Measurements from ENCODE around the gene PYGM. TPM values are rescaled to one million over a fixed set of nuclear protein-coding genes. Genes with fewer than 3 reads are reported as not detected.

Gene PYGM
- total and polyA plus RNA-seq, 2 donors (not counting 1 experiment from before 2014, with no cell fraction given), result 0.50 to 1.9 TPM

GRCh38 chr11:64753019-64753379 lies 6.8 kb downstream of the PYGM start:
- Histone ChIP-seq H4K20me1 (ENCODE audit: control insufficient read depth, extremely low read depth, insufficient read depth, low read length) (no peaks in the 10 kb centered on the region), H3K4me1 (ENCODE audit: control insufficient read depth, extremely low read depth, insufficient read depth, low read length) (no peaks in the 10 kb centered on the region), H3K4me3 (replicated peaks in 1 of 4; ENCODE audit: control extremely low read depth in 1 of 4, insufficient read depth in 1 of 4, low read depth in 3 of 4, low read length in 4 of 4) (no peak overlapping the region), H2AFZ (ENCODE audit: low read length) (no peak overlapping the region), H3K36me3 (ENCODE audit: control insufficient read depth, insufficient read depth, low read length) (no peaks in the 10 kb centered on the region), H3K9ac (ENCODE audit: insufficient read depth, low read length) (no peak overlapping the region), H3K27me3 (ENCODE audit: control insufficient read depth, insufficient read depth, low read length) (no peaks in the 10 kb centered on the region), H3K4me2 (ENCODE audit: extremely low read depth, insufficient read depth, low read length) (no peak overlapping the region), H3K79me2 (ENCODE audit: control insufficient read depth, insufficient read depth, low read length) (no peaks in the 10 kb centered on the region), H3K27ac (ENCODE audit: insufficient read depth, low read length) (no peak overlapping the region), H3K9me3 (ENCODE audit: control insufficient read depth, insufficient read depth, low read depth, low read length) (no peaks in the 10 kb centered on the region)
- DNase-seq (ENCODE audit: low read depth in 2 of 2), result no peak
- TF ChIP-seq, protein P1, sequence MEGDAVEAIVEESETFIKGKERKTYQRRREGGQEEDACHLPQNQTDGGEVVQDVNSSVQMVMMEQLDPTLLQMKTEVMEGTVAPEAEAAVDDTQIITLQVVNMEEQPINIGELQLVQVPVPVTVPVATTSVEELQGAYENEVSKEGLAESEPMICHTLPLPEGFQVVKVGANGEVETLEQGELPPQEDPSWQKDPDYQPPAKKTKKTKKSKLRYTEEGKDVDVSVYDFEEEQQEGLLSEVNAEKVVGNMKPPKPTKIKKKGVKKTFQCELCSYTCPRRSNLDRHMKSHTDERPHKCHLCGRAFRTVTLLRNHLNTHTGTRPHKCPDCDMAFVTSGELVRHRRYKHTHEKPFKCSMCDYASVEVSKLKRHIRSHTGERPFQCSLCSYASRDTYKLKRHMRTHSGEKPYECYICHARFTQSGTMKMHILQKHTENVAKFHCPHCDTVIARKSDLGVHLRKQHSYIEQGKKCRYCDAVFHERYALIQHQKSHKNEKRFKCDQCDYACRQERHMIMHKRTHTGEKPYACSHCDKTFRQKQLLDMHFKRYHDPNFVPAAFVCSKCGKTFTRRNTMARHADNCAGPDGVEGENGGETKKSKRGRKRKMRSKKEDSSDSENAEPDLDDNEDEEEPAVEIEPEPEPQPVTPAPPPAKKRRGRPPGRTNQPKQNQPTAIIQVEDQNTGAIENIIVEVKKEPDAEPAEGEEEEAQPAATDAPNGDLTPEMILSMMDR (conservative IDR thresholded peaks at IDR 0.05 in 1 of 2, IDR thresholded peaks at IDR 0.05 in 1 of 2; ENCODE audit: low read depth in 1 of 2, low read length in 2 of 2), result no peak
- no peak for TF ChIP-seq EZH2 (IDR thresholded peaks at IDR 0.05; ENCODE audit: low read length, missing control alignments)

GRCh38 chr11:64752175-64752970 lies 7.4 kb downstream of the PYGM start:
- Histone ChIP-seq H3K27ac (ENCODE audit: insufficient read depth, low read length) (no peak overlapping the region), H3K9ac (ENCODE audit: insufficient read depth, low read length) (no peak overlapping the region), H3K4me2 (ENCODE audit: extremely low read depth, insufficient read depth, low read length) (no peak overlapping the region), H3K36me3 (ENCODE audit: control insufficient read depth, insufficient read depth, low read length) (no peaks in the 10 kb centered on the region), H3K27me3 (ENCODE audit: control insufficient read depth, insufficient read depth, low read length) (no peaks in the 10 kb centered on the region), H3K9me3 (ENCODE audit: control insufficient read depth, insufficient read depth, low read depth, low read length) (no peaks in the 10 kb centered on the region), H2AFZ (ENCODE audit: low read length) (no peak overlapping the region), H3K79me2 (ENCODE audit: control insufficient read depth, insufficient read depth, low read length) (no peaks in the 10 kb centered on the region), H4K20me1 (ENCODE audit: control insufficient read depth, extremely low read depth, insufficient read depth, low read length) (no peaks in the 10 kb centered on the region), H3K4me1 (ENCODE audit: control insufficient read depth, extremely low read depth, insufficient read depth, low read length) (no peaks in the 10 kb centered on the region), H3K4me3 (replicated peaks in 1 of 4; ENCODE audit: control extremely low read depth in 1 of 4, insufficient read depth in 1 of 4, low read depth in 3 of 4, low read length in 4 of 4) (no peak overlapping the region)
- TF ChIP-seq, protein P1 (conservative IDR thresholded peaks at IDR 0.05 in 1 of 2, IDR thresholded peaks at IDR 0.05 in 1 of 2; ENCODE audit: low read depth in 1 of 2, low read length in 2 of 2), result no peak
- TF ChIP-seq EZH2 (IDR thresholded peaks at IDR 0.05; ENCODE audit: low read length, missing control alignments), result no peak
- no peak for DNase-seq (ENCODE audit: low read depth in 2 of 2)

GRCh38 chr11:64751580-64751979 lies 8.2 kb downstream of the PYGM start:
- Histone ChIP-seq H4K20me1 (ENCODE audit: control insufficient read depth, extremely low read depth, insufficient read depth, low read length) (no peaks in the 10 kb centered on the region), H3K27me3 (ENCODE audit: control insufficient read depth, insufficient read depth, low read length) (no peaks in the 10 kb centered on the region), H3K79me2 (ENCODE audit: control insufficient read depth, insufficient read depth, low read length) (no peaks in the 10 kb centered on the region), H3K9me3 (ENCODE audit: control insufficient read depth, insufficient read depth, low read depth, low read length) (no peaks in the 10 kb centered on the region), H3K27ac (ENCODE audit: insufficient read depth, low read length) (no peak overlapping the region), H3K4me3 (replicated peaks in 1 of 4; ENCODE audit: control extremely low read depth in 1 of 4, insufficient read depth in 1 of 4, low read depth in 3 of 4, low read length in 4 of 4) (no peak overlapping the region), H3K4me2 (ENCODE audit: extremely low read depth, insufficient read depth, low read length) (no peak overlapping the region), H3K9ac (ENCODE audit: insufficient read depth, low read length) (no peak overlapping the region), H2AFZ (ENCODE audit: low read length) (no peak overlapping the region), H3K4me1 (ENCODE audit: control insufficient read depth, extremely low read depth, insufficient read depth, low read length) (no peaks in the 10 kb centered on the region), H3K36me3 (ENCODE audit: control insufficient read depth, insufficient read depth, low read length) (no peaks in the 10 kb centered on the region)
- TF ChIP-seq, protein P1 (conservative IDR thresholded peaks at IDR 0.05 in 1 of 2, IDR thresholded peaks at IDR 0.05 in 1 of 2; ENCODE audit: low read depth in 1 of 2, low read length in 2 of 2), result no peak
- TF ChIP-seq EZH2 (IDR thresholded peaks at IDR 0.05; ENCODE audit: low read length, missing control alignments), result no peak
- no peak for DNase-seq (ENCODE audit: low read depth in 2 of 2)

Data from fibroblast of lung (primary cell).